Lung (tissue), 12 donors: ENCODE results near the gene NKPD1. TPM values are rescaled to one million over a fixed set of nuclear protein-coding genes. Genes with fewer than 3 reads are reported as not detected.

Experiments used
- ATAC-seq: fragments of 200-7000 bp; cut with Tn5 transposase; one replicate; pipeline ENCODE4 v1.9.1; 2020; ENCODE audit warnings: moderate number of reproducible peaks; ENCODE audit not compliant: insufficient read depth, low FRiP score
- DNase-seq, 3 donors: peaks; one replicate each; pipeline ENCODE4 v3.0.0-alpha.2; 2013 to 2017
- H3K27ac ChIP-seq, 2 donors: one replicate each; pipeline ENCODE4 v1.5.1; 2013; ENCODE audit warnings: mild to moderate bottlenecking in 2 of 2, moderate library complexity in 2 of 2, control low read depth in 1 of 2, inconsistent platforms in 1 of 2, low read depth in 1 of 2, low read length in 1 of 2
- H3K27me3 ChIP-seq, 3 donors: one replicate each; pipeline ENCODE4 v1.5.1; 2013; ENCODE audit warnings: low read length in 2 of 3; ENCODE audit not compliant: control insufficient read depth in 3 of 3, insufficient read depth in 3 of 3
- H3K36me3 ChIP-seq, 4 donors: one replicate each; pipeline ENCODE4 v1.5.1; 2013; ENCODE audit warnings: low read length in 4 of 4, mild to moderate bottlenecking in 1 of 4, moderate library complexity in 1 of 4; ENCODE audit not compliant: control insufficient read depth in 4 of 4, insufficient read depth in 4 of 4
- H3K4me1 ChIP-seq, 5 donors: one replicate each; pipeline ENCODE4 v1.5.1; 2013; ENCODE audit warnings: low read length in 5 of 5, mild to moderate bottlenecking in 2 of 5, moderate library complexity in 1 of 5; ENCODE audit not compliant: control insufficient read depth in 5 of 5, insufficient read depth in 5 of 5
- H3K4me3 ChIP-seq: one replicate; pipeline ENCODE4 v1.5.1; 2013; ENCODE audit warnings: mild to moderate bottlenecking, control low read depth, moderate library complexity
- H3K9ac ChIP-seq, 2 donors: one replicate each; pipeline ENCODE4 v1.5.1; 2013; ENCODE audit warnings: low read length in 2 of 2, control low read depth in 1 of 2; ENCODE audit not compliant: insufficient read depth in 1 of 2
- H3K9me3 ChIP-seq, 4 donors: one replicate each; pipeline ENCODE4 v1.5.1; 2013; ENCODE audit warnings: low read length in 3 of 4, mild to moderate bottlenecking in 1 of 4, moderate library complexity in 1 of 4; ENCODE audit not compliant: control insufficient read depth in 4 of 4, insufficient read depth in 3 of 4
- CTCF ChIP-seq: IDR thresholded peaks from 2 replicates; pipeline ENCODE4 v1.5.1; 2012; ENCODE audit warnings: mild to moderate bottlenecking; ENCODE audit errors: control extremely low read depth, extremely low read depth
- WGBS, 2 donors: extraction: QIAGEN DNeasy Blood & Tissue Kit; methylation state at CpG; one replicate each; pipeline ENCODE4 v1.1.7; 2013; 5-methylcytosine and 5-hydroxymethylcytosine counted together
- polyA plus RNA-seq, 2 donors: library from polyadenylated mRNA; stranded (reverse); fragments of 200-250 nt; gene quantifications; one replicate each; pipeline ENCODE4 v1.2.1, GENCODE V29; 2013
- total RNA-seq, 2 donors: library from RNA; depleted of rRNA in 1 of 2; stranded (reverse); fragments of >200 nt in 1 of 2; gene quantifications; one replicate each; pipeline ENCODE4 v1.2.1, GENCODE V29; 2014 to 2021
- donor health status: control.
- donor health status: control.
- donor health status: Bipolar disorder and iron deficiency.
- donor health status: healthy.
- donor health status: DM: yes; HTN: yes; CAD: no.

The NKPD1 gene
- total and polyA plus RNA-seq, 4 donors, result 0.06 to 0.08 (median 0.07) TPM; not detected in 1

- peaks cover 0 to 18% (median 7%) of the 10 kb centered on the region in 5 donors for H3K4me1 ChIP-seq
- WGBS, 2 donors, result 79 to 84% methylated on average over 10 of the region's 10 CpGs
- no peak overlapping the region for H3K9ac ChIP-seq
Observed at GRCh38 chr19:45175515-45176345, 14.9 kb upstream of the NKPD1 start.

GRCh38 chr19:45173816-45174215, 13.0 kb upstream of the NKPD1 start:
- no peak for ATAC-seq
- Histone ChIP-seq H3K4me1 (peaks cover 0 to 12% (median 3%) of the 10 kb centered on the region in 5 donors), H3K27me3 (no peaks in the 10 kb centered on the region), H3K9ac (no peak overlapping the region), H3K27ac (no peak overlapping the region), H3K4me3 (no peak overlapping the region), H3K36me3 (no peaks in the 10 kb centered on the region), H3K9me3 (no peaks in the 10 kb centered on the region)
- no peak for TF ChIP-seq CTCF
- DNase-seq, result no peak
- 67 to 81% methylated on average over 12 of the region's 12 CpGs for WGBS, 2 donors

More at GRCh38 chr19:45175515-45176345, 14.9 kb upstream of the NKPD1 start:
- ATAC-seq, result no peak
- peaks cover 0 to 3% (median 0%) of the 10 kb centered on the region in 4 donors for H3K36me3 ChIP-seq
- no peaks in the 10 kb centered on the region for H3K9me3 ChIP-seq
- H3K27me3 ChIP-seq, result no peaks in the 10 kb centered on the region
- H3K4me3 ChIP-seq, result no peak overlapping the region
- no peak for DNase-seq
- TF ChIP-seq CTCF, result no peak
- peak overlapping the region in 1 of 2 donors; percentile 5 for H3K27ac ChIP-seq

GRCh38 chr19:45172611-45173208, 11.9 kb upstream of the NKPD1 start:
- Histone ChIP-seq H3K4me3 (no peak overlapping the region), H3K27me3 (no peaks in the 10 kb centered on the region), H3K9ac (no peak overlapping the region), H3K9me3 (no peaks in the 10 kb centered on the region), H3K27ac (no peak overlapping the region), H3K4me1 (peaks cover 0 to 12% (median 2%) of the 10 kb centered on the region in 5 donors), H3K36me3 (no peaks in the 10 kb centered on the region)
- DNase-seq (no peak), ATAC-seq (no peak)
- 92 to 94% methylated on average over 17 of the region's 18 CpGs for WGBS, 2 donors
- no peak for TF ChIP-seq CTCF
